Stimulated activated CD8-positive, alpha-beta memory T cell treated with anti-CD3 and anti-CD28 coated beads, Interleukin-4, amount 100 ng/mL, for 1 hour (primary cell): ENCODE measurements around the gene ATXN10.

Experiments
- DNase-seq, 2 donors: peaks; one replicate each; pipeline ENCODE4 v3.0.0-alpha.2; 2020; ENCODE audit warnings: low read depth in 2 of 2, low spot score in 1 of 2

ATXN10 gene

GRCh38 chr22:45888221-45889092, 216.8 kb downstream of the ATXN10 start:
- DNase-seq, result no peak

GRCh38 chr22:45889093-45889538, 217.5 kb downstream of the ATXN10 start:
- no peak for DNase-seq

- DNase-seq, result no peak
Measured at GRCh38 chr22:45889539-45890350, 218.1 kb downstream of the ATXN10 start.

GRCh38 chr22:45890351-45890635, 218.7 kb downstream of the ATXN10 start:
- no peak for DNase-seq

- no peak for DNase-seq
Measured at GRCh38 chr22:45891021-45891421, 219.4 kb downstream of the ATXN10 start.

DNA sequence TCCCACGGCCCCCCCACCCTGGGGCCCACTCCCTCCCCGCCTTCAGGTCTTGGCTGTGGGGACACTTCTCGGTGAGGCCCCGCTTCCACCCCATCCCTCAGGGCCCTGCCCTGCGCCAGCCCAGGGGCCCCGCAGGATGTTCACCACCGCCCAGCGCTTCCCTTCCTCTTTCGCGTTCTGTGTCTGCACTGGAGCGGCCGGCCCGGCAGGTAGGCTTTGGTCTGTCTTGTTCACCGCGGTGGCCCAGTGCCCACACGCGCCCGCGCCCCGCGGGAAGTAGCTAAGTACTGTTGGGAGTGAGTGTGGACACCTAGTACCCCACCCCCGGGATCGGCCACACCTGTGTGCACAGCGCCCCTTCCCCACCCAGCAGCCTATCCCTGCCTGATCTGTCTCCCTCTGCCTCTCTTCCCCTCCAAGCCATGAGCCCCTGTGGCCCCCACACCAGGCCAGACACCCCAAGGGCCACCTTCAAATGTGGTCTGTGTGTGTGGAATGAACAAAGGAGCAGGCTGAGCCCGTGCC, 219.9 kb downstream of the ATXN10 start:
- DNase-seq, result no peak

DNA sequence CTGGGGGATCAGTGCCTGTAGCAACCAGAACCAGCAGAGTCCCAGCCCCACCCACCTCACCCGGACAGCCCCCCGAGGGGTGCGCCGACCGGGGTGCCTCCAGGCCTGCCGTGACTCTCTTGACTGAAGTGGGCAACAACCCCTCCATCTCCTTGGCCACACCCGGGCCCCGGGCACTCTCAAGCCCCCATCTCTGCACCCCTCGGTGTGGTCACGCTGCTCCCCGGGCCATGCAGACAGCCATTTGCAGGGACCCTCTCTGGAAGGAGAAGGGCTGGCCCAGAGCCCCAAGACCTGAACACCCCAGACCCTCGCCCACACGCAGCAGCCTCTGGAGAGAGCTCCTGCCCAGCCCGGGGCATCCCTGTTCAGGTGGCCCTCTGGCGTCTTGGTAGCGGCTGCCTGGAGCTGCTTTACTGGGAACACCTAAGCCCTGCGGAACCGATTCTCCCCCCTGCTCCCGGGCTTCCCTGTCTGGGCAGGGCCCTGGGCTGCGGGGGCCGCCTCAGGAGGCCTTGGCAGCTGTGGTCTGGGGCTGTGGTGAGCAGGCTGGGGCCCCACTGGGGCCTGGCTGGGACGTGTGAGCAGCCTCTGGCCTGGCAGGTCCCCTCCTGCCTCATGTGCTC, 220.5 kb downstream of the ATXN10 start:
- DNase-seq, result no peak

DNA sequence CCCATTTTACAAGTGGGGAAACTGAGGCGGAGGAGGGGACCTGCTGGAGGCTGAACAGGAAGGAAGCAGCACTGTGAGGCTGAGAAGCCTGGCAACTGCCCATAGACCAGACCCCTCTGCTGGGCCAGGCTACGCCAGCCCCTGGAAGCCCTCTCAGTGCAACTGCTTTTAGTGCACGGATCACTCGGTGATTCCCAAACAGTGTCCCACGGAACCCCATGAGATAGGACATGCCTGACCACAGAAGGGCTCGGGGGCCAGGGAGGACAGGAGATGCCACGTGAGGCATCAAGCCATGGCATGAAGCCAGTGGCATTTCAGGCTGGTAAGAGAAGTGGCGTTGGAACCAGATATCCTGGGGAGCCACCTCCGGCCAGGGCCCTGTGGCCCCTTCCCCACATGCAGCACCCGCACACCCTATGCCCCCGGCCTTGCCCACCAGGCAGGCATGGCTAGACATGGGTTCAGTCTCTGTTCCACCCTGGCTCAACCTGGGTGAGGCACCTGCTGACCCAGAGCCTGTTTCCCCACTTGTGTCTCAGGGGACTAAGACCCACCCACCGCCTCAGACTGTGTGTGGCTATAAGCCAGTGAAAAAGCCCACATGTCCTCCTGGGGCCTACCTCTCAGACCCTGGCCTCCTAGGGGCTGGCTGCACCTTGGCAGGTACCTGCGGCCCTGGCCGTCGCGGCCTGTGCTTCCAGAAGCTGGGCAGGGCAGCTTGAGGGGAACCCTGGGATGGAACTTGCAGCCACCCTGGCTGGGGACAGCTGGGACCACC, 221.2 kb downstream of the ATXN10 start:
- DNase-seq, result no peak

DNA sequence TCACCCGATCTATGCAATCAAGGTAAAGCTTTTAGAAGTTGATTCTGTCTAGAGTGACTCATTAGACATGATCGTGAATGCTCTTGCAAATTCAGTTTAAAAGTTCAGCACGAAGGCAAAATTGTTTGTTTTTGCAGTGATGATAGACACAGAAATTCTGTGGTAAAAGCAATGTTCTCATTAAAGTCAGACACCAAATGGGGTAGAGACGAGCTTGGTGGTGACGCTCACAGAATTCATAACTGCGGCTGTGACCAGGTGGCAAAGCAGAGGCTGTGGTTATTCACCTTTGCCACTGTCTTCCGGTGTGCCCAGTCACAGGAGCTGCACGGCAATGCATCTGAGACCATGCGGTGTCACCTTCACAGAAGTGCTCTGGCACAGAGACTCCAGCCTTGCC, 221.9 kb downstream of the ATXN10 start:
- no peak for DNase-seq
